ENCODE results near the gene THEMIS.

- TF ChIP-seq GATA2 (IDR thresholded peaks at IDR 0.05; ENCODE audit: low read depth, low read length) (no peak), GATA3 (IDR thresholded peaks at IDR 0.05; ENCODE audit: low read depth, low read length) (no peak)
These were observed 88.8 kb downstream of the THEMIS start for GRCh38 chr6:127811900-127812570.
